ENCODE data around the gene BRSK1. TPM values are rescaled to one million over a fixed set of nuclear protein-coding genes. Genes with fewer than 3 reads are reported as not detected.

BRSK1 gene
- total and polyA plus RNA-seq, 2 of the 13 experiments (the other 11 are each of a cell fraction or from before 2014, with no cell fraction given) = 0.18 to 1.2 TPM

GRCh38 chr19:55279770-55280643, 3.8 kb upstream of the BRSK1 start, which contains the start of gene HSPBP1 (continued):
- TF ChIP-seq MLX (CRISPR knock-in tag; IDR thresholded peaks at IDR 0.05) (no peak), BCL6 (CRISPR knock-in tag; IDR thresholded peaks at IDR 0.05) (no peak), ZNF530 (CRISPR knock-in tag; IDR thresholded peaks at IDR 0.05; ENCODE audit: low read depth) (no peak), ZFP91 (CRISPR knock-in tag; IDR thresholded peaks at IDR 0.05; ENCODE audit: borderline replicate concordance) (peak; percentile 50; the same call in 1 of the 2 replicates), KLF6 (CRISPR knock-in tag; IDR thresholded peaks at IDR 0.05) (no peak), RFX1 (IDR thresholded peaks at IDR 0.05) (peak; percentile 96), KDM3A (CRISPR knock-in tag; IDR thresholded peaks at IDR 0.05; ENCODE audit: low read depth) (0 out of 2 replicates have a peak, but pooled peaks have one; percentile 23), ZNF136 (CRISPR knock-in tag; IDR thresholded peaks at IDR 0.05; ENCODE audit: low read depth) (no peak), PHF21A (CRISPR knock-in tag; IDR thresholded peaks at IDR 0.05) (0 out of 2 replicates have a peak, but pooled peaks have one; percentile 52), KDM1A (CRISPR knock-in tag; IDR thresholded peaks at IDR 0.05) (no peak), NRL (CRISPR knock-in tag; IDR thresholded peaks at IDR 0.05; ENCODE audit: borderline replicate concordance) (peak; percentile 36; the same call in 1 of the 2 replicates), KLF11 (CRISPR knock-in tag; IDR thresholded peaks at IDR 0.05) (no peak), SOX13 (IDR thresholded peaks at IDR 0.05) (no peak), SOX13 (CRISPR knock-in tag; conservative IDR thresholded peaks at IDR 0.05 in 1 of 2, IDR thresholded peaks at IDR 0.05 in 1 of 2) (peak in 1 of 2 experiments; percentile 46; a peak in 1 of 4 replicates), ZNF839 (CRISPR knock-in tag; IDR thresholded peaks at IDR 0.05; ENCODE audit: borderline replicate concordance) (no peak), ZNF556 (CRISPR knock-in tag; IDR thresholded peaks at IDR 0.05; ENCODE audit: borderline replicate concordance) (peak; percentile 41; the same call in 1 of the 2 replicates), HNF4A (CRISPR knock-in tag; IDR thresholded peaks at IDR 0.05) (peak; percentile 12; the same call in 1 of the 2 replicates), FOSL2 (CRISPR knock-in tag; IDR thresholded peaks at IDR 0.05) (no peak), SALL1 (CRISPR knock-in tag; IDR thresholded peaks at IDR 0.05) (peak; percentile 48), ZNF18 (CRISPR knock-in tag; IDR thresholded peaks at IDR 0.05; ENCODE audit: insufficient replicate concordance) (peak; percentile 20), THAP9 (CRISPR knock-in tag; IDR thresholded peaks at IDR 0.05; ENCODE audit: borderline replicate concordance) (peak; percentile 93), MAFK (conservative IDR thresholded peaks at IDR 0.05 in 1 of 2, IDR thresholded peaks at IDR 0.05 in 1 of 2; ENCODE audit: low read length in 2 of 2) (no peak), SIX4 (CRISPR knock-in tag; IDR thresholded peaks at IDR 0.05) (no peak), PRPF4 (IDR thresholded peaks at IDR 0.05; ENCODE audit: low read depth, low read length, poor library complexity, severe bottlenecking) (no peak)
